Measurements from ENCODE around the gene TMEM131. TPM values are rescaled to one million over a fixed set of nuclear protein-coding genes. Genes with fewer than 3 reads are reported as not detected.

TMEM131 gene
- total RNA-seq, 1 experiment from 2014 or later = 29.6 TPM

GRCh38 chr2:97724073-97724410, 271.7 kb downstream of the TMEM131 start:
- H3K4me2 ChIP-seq = no peak overlapping the region
- intact Hi-C loops (cut with micrococcal nuclease; ENCODE audit: unreplicated experiment) = no loop called here
- H3K27ac ChIP-seq = no peak overlapping the region
- H3K9me3 ChIP-seq (ENCODE audit: insufficient read depth, low read depth) = peaks cover 5% of the 10 kb centered on the region; the same call in 1 of the 2 replicates
- H4K20me1 ChIP-seq (ENCODE audit: insufficient read depth) = no peaks in the 10 kb centered on the region
- no peaks in the 10 kb centered on the region for H3K36me3 ChIP-seq (ENCODE audit: low read depth)
- H3K27me3 ChIP-seq (ENCODE audit: insufficient read depth, low read depth) = peaks cover 6% of the 10 kb centered on the region; the same call in 1 of the 2 replicates
- TF ChIP-seq EZH2 (IDR thresholded peaks at IDR 0.05; ENCODE audit: low read depth) (no peak), CTCF (conservative IDR thresholded peaks at IDR 0.05) (no peak)
- ChIA-PET POLR2A (ENCODE audit: unreplicated experiment) (interaction anchor here (0.7 kb wide), 1 partner anchor 31 kb away, joined by 3 read pairs; no protein-coding TSS in a partner anchor), CTCF (no interaction called here)
- no peaks in the 10 kb centered on the region; the same call in 1 of the 2 replicates for H3F3A ChIP-seq (ENCODE audit: insufficient read depth, low read depth)
- no peak overlapping the region for H2AFZ ChIP-seq
- no peak overlapping the region for H3K4me3 ChIP-seq
- H3K79me2 ChIP-seq (ENCODE audit: low read depth) = no peaks in the 10 kb centered on the region
- no peaks in the 10 kb centered on the region for H3K9me2 ChIP-seq (ENCODE audit: insufficient read depth)
- DNase-seq = no peak
- no TSS peak for BruUV-seq (replicated peaks)
- H3K4me1 ChIP-seq (replicated peaks; ENCODE audit: insufficient read depth) = no peaks in the 10 kb centered on the region

DNA sequence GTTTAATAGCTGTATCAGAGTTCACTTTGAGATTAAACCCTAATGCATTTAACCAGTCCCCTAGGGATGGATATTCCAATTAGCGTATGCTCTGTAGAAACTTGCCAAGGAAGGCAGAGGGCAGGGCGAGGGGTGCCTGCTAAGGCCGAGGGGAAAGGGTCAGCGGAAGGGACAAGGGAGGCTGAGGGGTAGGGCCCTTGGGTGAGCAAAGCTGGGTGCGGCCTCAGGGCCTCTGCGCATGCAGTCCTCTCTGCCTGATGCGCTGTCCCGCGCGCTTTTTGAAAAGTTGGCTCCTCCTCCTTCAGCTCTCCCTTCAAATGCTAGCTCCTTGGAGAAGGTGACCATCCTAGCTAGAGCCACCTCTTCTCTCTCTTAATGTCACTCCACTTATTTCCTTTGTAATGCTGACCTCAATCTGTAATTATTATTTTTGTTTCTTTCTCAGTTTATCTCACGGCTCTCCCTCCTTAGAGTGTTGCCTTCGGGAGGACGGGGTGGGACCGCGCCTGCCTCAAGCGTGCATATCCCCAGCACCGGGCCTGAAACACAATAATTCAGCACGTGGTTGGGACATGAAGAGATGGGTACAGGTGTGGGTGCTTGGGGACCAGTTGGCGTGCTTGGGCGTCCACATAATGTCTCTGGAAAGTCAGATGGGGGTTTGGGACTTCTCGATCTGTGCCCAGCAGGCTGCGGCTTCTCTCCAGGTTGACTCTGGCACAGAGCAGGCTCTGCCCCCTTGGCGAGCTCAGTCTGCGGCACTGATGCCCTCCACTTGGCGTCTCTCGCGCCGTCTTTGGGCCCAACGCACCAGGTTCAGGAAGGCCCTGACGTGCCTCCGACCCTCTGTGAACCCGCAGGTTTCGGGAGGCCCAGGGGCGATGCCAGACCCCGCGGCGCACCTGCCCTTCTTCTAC, 272.3 kb downstream of the TMEM131 start:
- no peak overlapping the region for H3K4me3 ChIP-seq
- H3K9me2 ChIP-seq (ENCODE audit: insufficient read depth) = no peaks in the 10 kb centered on the region
- no peaks in the 10 kb centered on the region for H4K20me1 ChIP-seq (ENCODE audit: insufficient read depth)
- no peaks in the 10 kb centered on the region for H3K36me3 ChIP-seq (ENCODE audit: low read depth)
- no peak overlapping the region for H3K4me2 ChIP-seq
- intact Hi-C loops (cut with micrococcal nuclease; ENCODE audit: unreplicated experiment) = no loop called here
- no peak for TF ChIP-seq CTCF (conservative IDR thresholded peaks at IDR 0.05)
- TF ChIP-seq EZH2 (IDR thresholded peaks at IDR 0.05; ENCODE audit: low read depth) = no peak
- no peak overlapping the region for H2AFZ ChIP-seq
- H3K27me3 ChIP-seq (ENCODE audit: insufficient read depth, low read depth) = peaks cover 13% of the 10 kb centered on the region; the same call in 1 of the 2 replicates
- POLR2A ChIA-PET (ENCODE audit: unreplicated experiment) = interaction anchor here (0.7 kb wide), 1 partner anchor 31 kb away, joined by 3 read pairs; no protein-coding TSS in a partner anchor
- no peak for DNase-seq
- no peaks in the 10 kb centered on the region for H3K4me1 ChIP-seq (replicated peaks; ENCODE audit: insufficient read depth)
- BruUV-seq (replicated peaks) = no TSS peak
- no peaks in the 10 kb centered on the region for H3K79me2 ChIP-seq (ENCODE audit: low read depth)
- H3F3A ChIP-seq (ENCODE audit: insufficient read depth, low read depth) = no peaks in the 10 kb centered on the region; the same call in 1 of the 2 replicates
- CTCF ChIA-PET = no interaction called here
- no peak overlapping the region for H3K27ac ChIP-seq
- H3K9me3 ChIP-seq (ENCODE audit: insufficient read depth, low read depth) = peaks cover 5% of the 10 kb centered on the region; the same call in 1 of the 2 replicates

DNA sequence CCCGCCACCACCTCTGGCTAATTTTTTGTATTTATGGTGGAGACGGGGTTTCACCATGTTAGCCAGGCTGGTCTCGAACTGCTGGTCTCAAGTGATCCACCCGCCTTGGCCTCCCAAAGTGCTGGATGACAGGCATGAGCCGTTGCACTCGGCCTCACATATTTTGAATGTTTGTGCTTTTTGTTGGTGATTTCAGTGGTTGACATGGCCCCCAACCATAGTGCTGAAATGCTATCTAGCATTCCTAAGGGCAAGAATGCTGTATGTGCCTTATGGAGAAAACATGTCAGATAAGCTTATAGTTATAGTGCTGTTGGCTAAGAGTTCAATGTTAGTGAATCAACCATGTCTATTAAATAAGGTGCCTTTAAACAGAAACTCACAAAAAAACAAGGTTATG, 273.5 kb downstream of the TMEM131 start:
- Histone ChIP-seq H3K27me3 (ENCODE audit: insufficient read depth, low read depth) (peaks cover 15% of the 10 kb centered on the region; the same call in 1 of the 2 replicates), H3K4me1 (replicated peaks; ENCODE audit: insufficient read depth) (no peaks in the 10 kb centered on the region), H2AFZ (no peak overlapping the region), H3K9me2 (ENCODE audit: insufficient read depth) (no peaks in the 10 kb centered on the region), H3K27ac (no peak overlapping the region), H3F3A (ENCODE audit: insufficient read depth, low read depth) (no peaks in the 10 kb centered on the region), H3K9me3 (ENCODE audit: insufficient read depth, low read depth) (peaks cover 5% of the 10 kb centered on the region; the same call in 1 of the 2 replicates), H3K4me2 (no peak overlapping the region), H3K36me3 (ENCODE audit: low read depth) (no peaks in the 10 kb centered on the region), H3K4me3 (no peak overlapping the region), H4K20me1 (ENCODE audit: insufficient read depth) (no peaks in the 10 kb centered on the region), H3K79me2 (ENCODE audit: low read depth) (no peaks in the 10 kb centered on the region)
- no TSS peak for BruUV-seq (replicated peaks)
- no peak for TF ChIP-seq CTCF (conservative IDR thresholded peaks at IDR 0.05)
- TF ChIP-seq EZH2 (IDR thresholded peaks at IDR 0.05; ENCODE audit: low read depth) = no peak
- intact Hi-C loops (cut with micrococcal nuclease; ENCODE audit: unreplicated experiment) = no loop called here
- CTCF ChIA-PET = no interaction called here
- POLR2A ChIA-PET (ENCODE audit: unreplicated experiment) = no interaction called here
- DNase-seq = no peak

Measured in PC-9 (cell line).